ENCODE data around the gene SPATC1L. TPM values are rescaled to one million over a fixed set of nuclear protein-coding genes. Genes with fewer than 3 reads are reported as not detected.

The SPATC1L gene
- total RNA-seq, 1 experiment from 2014 or later: 36.0 TPM

DNA sequence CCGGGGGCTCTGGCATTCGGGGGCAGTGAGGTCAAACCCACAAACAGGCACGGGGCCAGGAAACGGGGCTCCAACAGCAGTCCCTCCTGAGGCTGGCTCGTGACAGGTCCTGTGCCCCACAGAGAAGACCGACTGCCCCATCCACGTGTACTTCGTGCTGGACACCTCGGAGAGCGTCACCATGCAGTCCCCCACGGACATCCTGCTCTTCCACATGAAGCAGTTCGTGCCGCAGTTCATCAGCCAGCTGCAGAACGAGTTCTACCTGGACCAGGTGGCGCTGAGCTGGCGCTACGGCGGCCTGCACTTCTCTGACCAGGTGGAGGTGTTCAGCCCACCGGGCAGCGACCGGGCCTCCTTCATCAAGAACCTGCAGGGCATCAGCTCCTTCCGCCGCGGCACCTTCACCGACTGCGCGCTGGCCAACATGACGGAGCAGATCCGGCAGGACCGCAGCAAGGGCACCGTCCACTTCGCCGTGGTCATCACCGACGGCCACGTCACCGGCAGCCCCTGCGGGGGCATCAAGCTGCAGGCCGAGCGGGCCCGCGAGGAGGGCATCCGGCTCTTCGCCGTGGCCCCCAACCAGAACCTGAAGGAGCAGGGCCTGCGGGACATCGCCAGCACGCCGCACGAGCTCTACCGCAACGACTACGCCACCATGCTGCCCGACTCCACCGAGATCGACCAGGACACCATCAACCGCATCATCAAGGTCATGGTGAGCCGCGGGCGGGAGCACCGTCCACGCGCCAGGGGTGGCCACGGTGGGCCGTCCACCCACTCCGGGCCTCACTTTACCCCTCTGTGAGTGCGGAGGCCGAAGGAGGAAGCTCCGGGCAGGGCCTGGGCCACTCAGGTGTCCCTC, 72.2 kb downstream of the SPATC1L start:
- Histone ChIP-seq H3K14ac (ENCODE audit: insufficient read depth, low read length) (no peak overlapping the region), H3K56ac (ENCODE audit: insufficient read length, low read depth, low read length) (no peak overlapping the region), H4K5ac (ENCODE audit: insufficient read length, low read depth, low read length) (no peak overlapping the region), H3K79me2 (ENCODE audit: insufficient read depth, low read length) (no peaks in the 10 kb centered on the region), H2BK120ac (ENCODE audit: low read depth, low read length, poor library complexity, severe bottlenecking) (no peak overlapping the region), H4K91ac (ENCODE audit: insufficient read length, low read depth, low read length) (no peak overlapping the region), H2BK20ac (ENCODE audit: low read depth, low read length, poor library complexity, severe bottlenecking) (no peak overlapping the region), H2AFZ (ENCODE audit: low read length) (no peak overlapping the region), H3K4me1 (ENCODE audit: insufficient read depth, low read length) (no peaks in the 10 kb centered on the region), H3K18ac (ENCODE audit: insufficient read length, low read depth, low read length) (no peak overlapping the region), H3K4ac (ENCODE audit: low read depth, low read length) (no peak overlapping the region), H2AK5ac (ENCODE audit: insufficient read length, low read length) (no peak overlapping the region), H3K9ac (ENCODE audit: extremely low read depth, insufficient read length, low read length) (no peak overlapping the region), H3K27me3 (ENCODE audit: insufficient read depth, low read length) (no peaks in the 10 kb centered on the region), H2BK5ac (ENCODE audit: insufficient read length, low read length) (no peak overlapping the region), H3T11ph (ENCODE audit: low read length) (no peak overlapping the region), H2BK12ac (ENCODE audit: insufficient read length, low read depth, low read length) (no peak overlapping the region), H4K20me1 (ENCODE audit: control insufficient read depth, insufficient read depth, insufficient read length) (no peaks in the 10 kb centered on the region), H3K4me2 (ENCODE audit: insufficient read depth, insufficient read length, low read length) (no peak overlapping the region), H3K23ac (ENCODE audit: insufficient read length, low read depth, low read length) (no peak overlapping the region), H4K8ac (replicated peaks; ENCODE audit: insufficient read length, low read depth, low read length) (no peak overlapping the region), H3K79me1 (ENCODE audit: insufficient read depth, low read depth, low read length, poor library complexity, severe bottlenecking) (no peaks in the 10 kb centered on the region), H3K9me3 (ENCODE audit: control insufficient read depth, low read depth, low read length) (no peaks in the 10 kb centered on the region), H3K23me2 (ENCODE audit: insufficient read length, low read depth, low read length, poor library complexity, severe bottlenecking) (no peaks in the 10 kb centered on the region), H2BK15ac (ENCODE audit: low read depth, low read length) (no peak overlapping the region), H3K27ac (ENCODE audit: insufficient read length, low read depth, low read length) (no peak overlapping the region)
- WGBS (ENCODE audit: extremely low coverage, insufficient read length, low lambda C conversion rate): no CpG with 5 or more reads among the region's 69 CpGs
- Mint-ChIP-seq H3K36me3 (ENCODE audit: insufficient read depth in 1 of 3, low read depth in 3 of 3) (peaks cover 35 to 51% (median 50%) of the 10 kb centered on the region in 3 experiments), H3K9me3 (peaks cover 16 to 23% of the 10 kb centered on the region in 2 experiments), H3K4me1 (peaks cover 7 to 11% of the 10 kb centered on the region in 2 experiments), H3K27ac (no peak overlapping the region), H3K27me3 (ENCODE audit: low read depth) (no peaks in the 10 kb centered on the region), H3K4me3 (no peak overlapping the region)
- TF ChIP-seq CTCF (conservative IDR thresholded peaks at IDR 0.05): no peak
- DNase-seq: peak; percentile 23

Measured in H9 (cell line).